Stimulated activated CD4-positive, alpha-beta T cell treated with anti-CD3 and anti-CD28 coated beads, TNF-alpha, amount 100 ng/mL, for 24 hours (primary cell): Measurements from ENCODE around the gene GNG7.
"Not testable (repeated sequence)": the region's sequence is repeated elsewhere in the genome, so short reads cannot be mapped to it uniquely, and the experiment has no call there.

ENCODE experiments used
- DNase-seq, 3 experiments: peaks; one replicate each; pipeline ENCODE4 v3.0.0-alpha.2; 2020; ENCODE audit warnings: low read depth in 3 of 3

GNG7 gene

GRCh38 chr19:2484178-2484937, 218.1 kb downstream of the GNG7 start:
- DNase-seq = no peak

DNA sequence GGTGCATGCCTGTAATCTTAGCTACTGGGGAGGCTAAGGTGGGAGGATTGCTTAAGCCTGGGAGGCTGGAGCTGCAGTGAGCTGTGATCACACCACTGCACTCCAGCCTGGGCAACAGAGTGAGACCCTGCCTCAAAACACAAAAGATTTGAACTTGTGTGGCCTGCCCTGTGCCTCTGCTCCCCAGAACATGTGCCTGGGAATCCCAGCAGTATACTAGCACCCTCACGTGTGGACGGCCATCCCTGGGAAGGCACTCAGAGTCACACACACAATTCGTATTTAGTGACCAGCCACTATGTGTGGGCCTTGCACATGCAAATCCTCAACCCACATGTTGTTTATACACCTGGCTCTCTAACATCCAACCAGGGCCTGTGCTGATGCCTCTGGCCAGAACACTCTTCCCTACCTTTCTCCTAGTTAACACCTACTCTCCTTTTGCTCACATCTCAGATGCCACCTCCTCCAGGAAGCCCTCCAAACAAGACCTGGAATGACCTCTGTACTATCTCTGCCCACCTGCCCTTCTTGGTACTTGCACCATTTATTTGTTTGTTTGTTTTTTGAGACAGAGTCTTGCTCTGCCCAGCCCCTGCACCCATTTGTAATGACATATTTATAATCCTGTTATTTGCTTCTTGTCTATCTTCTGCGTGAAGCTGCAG, 218.9 kb downstream of the GNG7 start:
- DNase-seq = no peak

- no peak for DNase-seq
Measured at GRCh38 chr19:2483084-2483483, 219.4 kb downstream of the GNG7 start.

- DNase-seq = no peak
Measured at GRCh38 chr19:2482354-2483038, 220.0 kb downstream of the GNG7 start.

- no peak for DNase-seq
Measured at GRCh38 chr19:2481466-2481865, 221.0 kb downstream of the GNG7 start.

DNA sequence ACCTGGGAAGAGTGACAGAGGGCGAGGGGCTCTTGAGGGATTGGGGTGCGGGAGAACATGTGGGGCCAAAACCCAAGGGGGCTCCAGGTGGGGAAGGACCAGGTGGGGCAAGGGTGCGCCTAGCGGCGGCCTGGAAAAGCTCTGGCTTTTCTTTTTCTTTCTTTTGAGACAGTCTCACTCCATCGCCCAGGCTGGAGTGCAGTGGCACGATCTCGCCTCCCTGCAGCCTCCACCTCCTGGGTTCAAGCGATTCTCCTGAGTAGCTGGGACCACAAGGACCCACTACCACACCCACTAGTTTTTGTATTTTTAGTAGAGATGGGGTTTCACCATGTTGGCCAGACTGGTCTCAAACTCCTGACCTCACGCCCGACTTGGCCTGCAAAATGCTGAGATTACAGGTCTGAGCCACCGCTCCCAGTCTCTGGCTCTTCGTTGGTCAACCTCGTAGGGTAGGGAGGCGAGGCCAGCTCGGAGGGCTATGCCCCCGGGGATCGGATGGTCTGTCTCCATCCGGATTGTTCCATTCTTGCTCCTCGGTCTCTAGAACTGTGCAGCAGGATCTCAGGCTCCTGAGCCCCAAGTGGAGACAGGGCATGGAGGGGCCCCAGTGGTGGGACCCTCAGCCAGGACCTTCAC, 222.8 kb downstream of the GNG7 start:
- no peak for DNase-seq

DNA sequence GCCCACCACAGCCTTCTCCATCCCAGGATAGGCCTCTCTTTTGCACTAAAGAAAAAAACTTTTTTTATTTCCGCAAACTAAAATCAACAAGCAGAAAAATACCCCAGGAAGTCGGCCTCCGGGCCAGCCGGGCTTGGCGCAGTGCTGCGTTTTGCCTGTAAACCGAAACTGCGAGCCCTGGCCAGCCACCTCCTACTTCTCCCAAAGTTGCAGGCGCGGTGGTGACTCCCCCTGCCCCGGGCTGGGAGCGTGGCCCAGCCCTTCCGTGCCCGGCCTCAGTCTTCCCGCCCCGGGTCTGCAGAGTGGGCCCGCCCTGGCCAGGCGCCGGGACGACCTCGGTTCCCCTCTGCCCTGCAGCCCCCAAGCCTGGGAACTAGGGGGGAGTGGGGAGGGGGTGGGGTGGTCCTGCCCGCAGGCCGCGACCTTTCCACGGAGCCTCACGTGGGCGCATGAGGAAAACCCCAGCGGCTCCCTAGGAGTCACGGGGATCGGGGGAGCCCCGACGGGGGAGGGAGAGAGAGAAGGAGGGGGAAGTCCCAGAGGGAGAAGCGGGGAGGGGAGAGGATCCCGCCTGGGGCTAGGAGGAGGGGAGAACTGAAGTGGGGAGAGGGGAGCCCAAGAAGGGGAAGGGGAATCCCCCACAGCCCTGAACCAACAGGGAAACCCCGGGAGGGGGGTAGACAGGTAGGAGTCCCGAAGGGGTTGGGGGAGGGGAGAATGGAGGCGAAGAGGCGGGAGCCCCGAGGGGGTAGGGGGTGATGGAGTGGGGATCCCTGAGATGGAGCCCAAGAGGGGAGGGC, 223.5 kb downstream of the GNG7 start:
- DNase-seq = peak in 1 of 3 experiments; percentile 68

DNA sequence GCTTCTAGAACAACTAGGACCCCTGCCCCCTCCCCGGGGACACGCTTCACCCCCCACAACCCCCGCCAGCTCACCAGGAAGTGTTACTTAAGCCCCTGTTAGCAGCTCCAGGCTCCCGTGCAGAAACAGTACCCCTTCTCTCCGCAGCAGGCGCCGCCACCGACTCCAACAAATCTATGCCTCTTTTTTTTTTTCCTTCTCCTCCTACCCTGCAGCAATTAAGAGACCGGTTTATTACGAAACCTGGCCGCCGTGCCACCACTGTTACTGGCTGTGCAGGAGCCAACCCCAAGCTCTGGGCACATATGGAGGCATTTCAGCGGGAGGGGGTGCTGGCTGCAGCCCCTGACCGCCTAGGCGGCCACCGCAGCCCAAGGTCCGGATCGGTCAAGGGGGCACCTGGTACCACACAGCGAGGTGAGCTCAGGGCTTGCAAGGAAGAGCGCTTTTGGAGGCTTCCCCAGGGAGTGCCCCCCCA, 224.2 kb downstream of the GNG7 start:
- DNase-seq = peak in 1 of 3 experiments; percentile 41

DNA sequence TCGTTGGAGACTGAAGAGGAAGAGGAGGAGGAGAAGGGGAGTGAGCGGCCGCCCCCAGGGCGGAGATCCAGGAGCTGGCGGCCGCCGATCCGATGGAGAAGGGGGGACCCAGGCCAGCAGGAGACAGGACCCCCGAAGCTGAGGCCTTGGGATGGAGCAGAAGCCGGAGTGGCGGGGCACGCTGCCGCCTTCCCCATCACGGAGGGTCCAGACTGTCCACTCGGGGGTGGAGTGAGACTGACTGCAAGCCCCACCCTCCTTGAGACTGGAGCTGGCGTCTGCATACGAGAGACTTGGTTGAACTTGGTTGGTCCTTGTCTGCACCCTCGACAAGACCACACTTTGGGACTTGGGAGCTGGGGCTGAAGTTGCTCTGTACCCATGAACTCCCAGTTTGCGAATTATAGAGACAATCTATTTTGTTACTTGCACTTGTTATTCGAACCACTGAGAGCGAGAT, 224.7 kb downstream of the GNG7 start:
- DNase-seq = no peak

GRCh38 chr19:2477141-2477710, 225.3 kb downstream of the GNG7 start:
- no peak for DNase-seq

DNA sequence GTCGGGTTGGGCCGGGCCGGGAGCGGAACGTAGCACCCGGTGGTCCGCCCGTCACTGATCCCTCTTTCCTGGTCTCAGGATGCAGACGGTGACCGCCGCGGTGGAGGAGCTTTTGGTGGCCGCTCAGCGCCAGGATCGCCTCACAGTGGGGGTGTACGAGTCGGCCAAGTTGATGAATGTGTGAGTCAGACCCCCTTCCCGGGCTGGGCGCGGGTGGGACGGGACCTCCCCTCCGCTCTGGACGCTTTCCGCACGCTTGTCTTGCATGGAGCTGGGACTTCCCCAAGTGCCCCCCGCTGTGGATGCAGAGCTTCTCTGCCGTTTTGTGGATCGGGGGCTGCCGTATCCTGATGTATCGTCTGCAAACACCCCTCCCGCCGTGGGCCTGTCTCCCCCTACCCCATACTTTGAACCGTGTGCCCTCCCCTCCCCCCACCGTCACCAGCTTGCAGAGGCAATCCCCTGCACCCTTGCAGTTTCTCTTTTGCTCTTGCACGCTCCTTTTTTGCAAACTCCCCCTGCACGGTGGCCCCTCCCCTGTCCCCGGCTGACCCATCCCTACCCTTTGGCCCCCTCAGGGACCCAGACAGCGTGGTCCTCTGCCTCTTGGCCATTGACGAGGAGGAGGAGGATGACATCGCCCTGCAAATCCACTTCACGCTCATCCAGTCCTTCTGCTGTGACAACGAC, 225.9 kb downstream of the GNG7 start:
- peak in 1 of 3 experiments; percentile 77 for DNase-seq

DNA sequence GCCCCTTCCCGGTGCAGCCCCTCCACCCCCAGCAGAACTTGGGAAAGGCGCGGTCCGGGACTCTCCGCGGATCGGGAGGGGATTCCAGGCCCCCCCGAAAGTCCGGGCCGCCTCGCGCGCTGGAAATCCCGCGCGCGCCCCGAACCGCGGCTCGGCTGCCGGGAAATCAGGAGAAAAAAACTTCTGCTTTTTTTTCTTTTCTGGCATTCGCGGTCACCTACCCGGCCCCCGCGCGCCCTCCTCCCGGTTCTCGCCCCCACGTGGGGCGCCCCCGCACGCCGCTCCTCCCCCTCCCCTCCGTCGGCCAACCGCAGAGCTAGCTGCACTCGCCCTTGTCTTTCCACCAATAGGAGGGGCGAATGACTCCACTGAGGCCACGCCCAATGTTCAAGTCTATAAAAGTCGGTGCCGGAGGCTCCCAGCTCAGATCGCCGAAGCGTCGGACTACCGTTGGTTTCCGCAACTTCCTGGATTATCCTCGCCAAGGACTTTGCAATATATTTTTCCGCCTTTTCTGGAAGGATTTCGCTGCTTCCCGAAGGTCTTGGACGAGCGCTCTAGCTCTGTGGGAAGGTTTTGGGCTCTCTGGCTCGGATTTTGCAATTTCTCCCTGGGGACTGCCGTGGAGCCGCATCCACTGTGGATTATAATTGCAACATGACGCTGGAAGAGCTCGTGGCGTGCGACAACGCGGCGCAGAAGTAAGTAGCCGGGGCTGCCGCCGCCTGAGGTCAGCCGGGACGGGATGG, 226.6 kb downstream of the GNG7 start, which contains the start of gene GADD45B:
Gene GADD45B, plus strand, starts transcription at position 426 of the 749 bp plus-strand sequence. Its CDS starts 232 bp downstream, at position 658.
- peak; percentile 91 to 97 (median 94) for DNase-seq

GRCh38 chr19:2475018-2475701, 227.3 kb downstream of the GNG7 start:
- DNase-seq = peak in 1 of 3 experiments; percentile 75

- DNase-seq = peak; percentile 81 to 89 (median 85)
Measured at GRCh38 chr19:2474232-2475017, 228.1 kb downstream of the GNG7 start.

- DNase-seq = not testable (repeated sequence)
Measured at GRCh38 chr19:2469915-2470200, 232.6 kb downstream of the GNG7 start.

- peak in 1 of 3 experiments; percentile 51 for DNase-seq
Measured at GRCh38 chr19:2469102-2469914, 233.2 kb downstream of the GNG7 start.

DNA sequence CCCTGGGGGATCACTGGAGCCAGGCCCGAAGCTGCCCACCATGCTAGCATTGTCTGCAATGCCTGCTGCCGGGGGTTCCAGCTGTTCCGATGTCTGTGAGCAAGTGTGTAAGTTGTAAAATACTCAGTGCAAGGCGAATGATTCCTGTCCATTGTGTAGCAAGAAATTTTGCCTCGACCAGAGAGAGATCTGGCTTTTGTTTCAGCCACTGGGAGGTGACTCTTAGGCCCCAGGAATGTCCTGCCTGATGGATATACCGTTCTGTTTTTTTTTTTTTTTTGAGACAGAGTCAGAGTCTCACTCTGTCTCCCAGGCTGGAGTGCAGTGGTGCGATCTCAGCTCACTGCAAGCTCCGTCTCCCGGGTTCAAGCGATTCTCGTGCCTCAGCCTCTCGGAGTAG, 233.9 kb downstream of the GNG7 start:
- no peak for DNase-seq
